HCT116 (cell line): ENCODE results near the gene MTFR1L. TPM values are rescaled to one million over a fixed set of nuclear protein-coding genes. Genes with fewer than 3 reads are reported as not detected.

Source experiments
- ATAC-seq: fragments of 200-7000 bp; cut with Tn5 transposase; 2 replicates; pipeline ENCODE4 v1.9.1; 2020; ENCODE audit warnings: mild to moderate bottlenecking, moderate library complexity
- BruUV-seq: library from RNA; stranded (reverse); fragments of 400-500 nt; replicated peaks from 2 replicates; lab custom pipeline; 2021; lab: Mats Ljungman, UMichigan
- CTCF ChIA-PET: fragments of 300-600 bp; sonication (Branson Sonifier 250); formaldehyde crosslinking; loops from one replicate; lab custom pipeline; 2021; ENCODE audit warnings: antibody characterized with exemption; lab: Charles Lee
- POLR2A ChIA-PET: fragments of 300-600, 350-600 bp; sonication (Branson Sonifier 250); formaldehyde crosslinking; loops from one replicate; lab custom pipeline; 2021; ENCODE audit warnings: antibody characterized with exemption; lab: Charles Lee
- RAD21 ChIA-PET, 2 experiments: fragments of 300-600 bp; sonication (Branson Sonifier 250); formaldehyde crosslinking; loops; one replicate each; lab custom pipeline; 2023; ENCODE audit warnings: low total read pairs in 2 of 2; ENCODE audit not compliant: uncharacterized antibody in 2 of 2, unreplicated experiment in 2 of 2, low non-redundant PET in 1 of 2; lab: Charles Lee
- DNase-seq: peaks from one replicate; pipeline ENCODE4 v3.0.0-alpha.2; 2010; ENCODE audit warnings: low read depth, low spot score
- H2AFZ ChIP-seq: fragments of 200-600 bp; shearing (Covaris generic), sonication (generic); 2 replicates; pipeline ENCODE4 v1.6.1; 2017; ENCODE audit warnings: low read depth, mixed run types, mixed read lengths, antibody characterized with exemption, low read length; ENCODE audit not compliant: poor library complexity, severe bottlenecking
- H3K27ac ChIP-seq: 2 replicates; pipeline ENCODE4 v1.5.1; 2012; ENCODE audit warnings: low read depth, low read length
- H3K27me3 ChIP-seq: fragments of 200-600 bp; sonication (generic); 2 replicates; pipeline ENCODE4 v1.6.1; 2016; ENCODE audit warnings: mixed run types, low read length, mixed read lengths; ENCODE audit not compliant: insufficient read depth
- H3K36me3 ChIP-seq, 2 experiments: fragments of 200-500 bp in 1 of 2; fragments of 200-600 bp in 1 of 2; sonication (Bioruptor generic) in 1 of 2; sonication (generic) in 1 of 2; 2 replicates each; pipeline versions ENCODE4 v1.5.1 to v1.6.1; 2014 to 2016; ENCODE audit warnings: low read length in 2 of 2, inconsistent platforms in 1 of 2, mixed read lengths in 1 of 2, mixed run types in 1 of 2; ENCODE audit not compliant: insufficient read depth in 2 of 2, control insufficient read depth in 1 of 2
- H3K4me1 ChIP-seq, 2 experiments: fragments of 200-600 bp in 1 of 2; sonication (generic) in 1 of 2; 2 replicates each; pipeline versions ENCODE4 v1.5.1 to v1.6.1; 2012 to 2017; ENCODE audit warnings: low read length in 2 of 2, inconsistent platforms in 1 of 2, mild to moderate bottlenecking in 1 of 2, mixed read lengths in 1 of 2, mixed run types in 1 of 2, moderate library complexity in 1 of 2; ENCODE audit not compliant: insufficient read depth in 2 of 2, control insufficient read depth in 1 of 2
- H3K4me2 ChIP-seq: fragments of 200-600 bp; sonication (generic); 2 replicates; pipeline ENCODE4 v1.6.1; 2017; ENCODE audit warnings: mixed run types, low read length, mixed read lengths
- H3K4me3 ChIP-seq, 2 experiments: fragments of 200-600 bp in 1 of 2; sonication (generic) in 1 of 2; replicated peaks in 1 of 2; 2 replicates each; pipeline ENCODE4 v1.5.1; 2011 to 2016; ENCODE audit warnings: low read length in 2 of 2, control low read depth in 1 of 2, low read depth in 1 of 2, mild to moderate bottlenecking in 1 of 2, mixed read lengths in 1 of 2, mixed run types in 1 of 2
- H3K79me2 ChIP-seq: fragments of 200-600 bp; sonication (generic); 2 replicates; pipeline ENCODE4 v1.6.1; 2017; ENCODE audit warnings: mild to moderate bottlenecking, mixed run types, low read length, moderate library complexity, mixed read lengths; ENCODE audit not compliant: insufficient read depth
- H3K9ac ChIP-seq: fragments of 200-600 bp; sonication (generic); 2 replicates; pipeline ENCODE4 v1.6.1; 2016; ENCODE audit warnings: low read length, mixed read lengths
- H3K9me2 ChIP-seq: fragments of 200-600 bp; sonication (generic), shearing (Covaris generic); 2 replicates; pipeline ENCODE4 v1.6.1; 2017; ENCODE audit warnings: mixed run types, mild to moderate bottlenecking, moderate library complexity; ENCODE audit not compliant: insufficient read depth
- H3K9me3 ChIP-seq, 2 experiments: fragments of 200-500 bp in 1 of 2; fragments of 200-600 bp in 1 of 2; sonication (Bioruptor generic) in 1 of 2; sonication (generic) in 1 of 2; 2 replicates each; pipeline ENCODE4 v1.6.1; 2014 to 2017; ENCODE audit warnings: low read length in 2 of 2, mixed read lengths in 2 of 2, inconsistent platforms in 1 of 2, low read depth in 1 of 2, mild to moderate bottlenecking in 1 of 2, mixed run types in 1 of 2, moderate library complexity in 1 of 2; ENCODE audit not compliant: control insufficient read depth in 1 of 2, insufficient read depth in 1 of 2
- H4K20me1 ChIP-seq: fragments of 200-600 bp; sonication (generic), shearing (Covaris generic); 2 replicates; pipeline ENCODE4 v1.6.1; 2017; ENCODE audit warnings: mixed run types, mild to moderate bottlenecking, moderate library complexity; ENCODE audit not compliant: insufficient read depth
- CBX3 ChIP-seq: IDR thresholded peaks from 2 replicates; pipeline ENCODE4 v1.6.1; 2012; ENCODE audit warnings: low read depth
- CEBPB ChIP-seq: IDR thresholded peaks from 2 replicates; pipeline ENCODE4 v1.6.1; 2012; ENCODE audit warnings: low read depth
- CTCF ChIP-seq, 3 experiments: fragments of 200-600 bp in 1 of 3; sonication (generic) in 1 of 3; IDR thresholded peaks in 2 of 3; conservative IDR thresholded peaks in 1 of 3; 2 replicates each; pipeline ENCODE4 v1.5.1; 2012 to 2017; ENCODE audit warnings: low read depth in 2 of 3, low read length in 2 of 3, antibody characterized with exemption in 1 of 3, borderline replicate concordance in 1 of 3, control low read depth in 1 of 3, mild to moderate bottlenecking in 1 of 3, mixed read lengths in 1 of 3, mixed run types in 1 of 3, moderate library complexity in 1 of 3; ENCODE audit not compliant: insufficient read depth in 1 of 3
- ELF1 ChIP-seq: IDR thresholded peaks from 2 replicates; pipeline ENCODE4 v1.6.1; 2012; ENCODE audit warnings: low read depth, borderline replicate concordance
- EZH2 ChIP-seq: fragments of 200-600 bp; sonication (generic); IDR thresholded peaks from 2 replicates; pipeline ENCODE4 v1.6.1; 2017; ENCODE audit warnings: antibody characterized with exemption, mixed run types
- EZH2phosphoT487 ChIP-seq: fragments of 200-600 bp; IDR thresholded peaks from 2 replicates; pipeline ENCODE4 v1.6.1; 2018; ENCODE audit warnings: antibody characterized with exemption, borderline replicate concordance
- JUND ChIP-seq: IDR thresholded peaks from 2 replicates; pipeline ENCODE4 v1.6.1; 2012
- POLR2A ChIP-seq: IDR thresholded peaks from 2 replicates; pipeline ENCODE4 v1.7.0; 2011; ENCODE audit warnings: borderline replicate concordance; ENCODE audit not compliant: insufficient read depth, insufficient read length; ENCODE audit errors: extremely low read depth
- POLR2AphosphoS5 ChIP-seq: IDR thresholded peaks from 2 replicates; pipeline ENCODE4 v1.6.1; 2011; ENCODE audit warnings: mild to moderate bottlenecking, low read depth, low read length, moderate library complexity
- RAD21 ChIP-seq: IDR thresholded peaks from 2 replicates; pipeline ENCODE4 v1.6.1; 2012; ENCODE audit warnings: low read depth, mild to moderate bottlenecking
- REST ChIP-seq: IDR thresholded peaks from 2 replicates; pipeline ENCODE4 v1.6.1; 2012; ENCODE audit warnings: low read depth
- SIN3A ChIP-seq: IDR thresholded peaks from 2 replicates; pipeline ENCODE4 v1.6.1; 2012; ENCODE audit warnings: low read depth
- SRF ChIP-seq: IDR thresholded peaks from 2 replicates; pipeline ENCODE4 v1.6.1; 2012; ENCODE audit warnings: low read depth
- TCF7L2 ChIP-seq: IDR thresholded peaks from 2 replicates; pipeline ENCODE4 v1.7.0; 2011; ENCODE audit warnings: borderline replicate concordance, inconsistent platforms; ENCODE audit not compliant: insufficient read depth, insufficient read length; ENCODE audit errors: extremely low read depth
- ZFX ChIP-seq: fragments of 450-650 bp; IDR thresholded peaks from 2 replicates; pipeline ENCODE4 v1.6.1; 2017
- ZNF274 ChIP-seq: fragments of 200-500 bp; sonication (Bioruptor generic); IDR thresholded peaks from 2 replicates; pipeline ENCODE4 v1.6.1; 2014; ENCODE audit warnings: mild to moderate bottlenecking, low read depth, low read length, inconsistent platforms
- intact Hi-C: fragments of 100-400 bp; cut with micrococcal nuclease; formaldehyde crosslinking; loops from 2 replicates; pipeline ENCODE4 v1.10.0; 2022
- total RNA-seq: library from RNA; stranded (reverse); gene quantifications from one replicate; pipeline ENCODE4 v1.2.1, GENCODE V29; 2021; ENCODE audit not compliant: unreplicated experiment

Gene MTFR1L
- total RNA-seq, 1 experiment from 2014 or later = 35.8 TPM

DNA sequence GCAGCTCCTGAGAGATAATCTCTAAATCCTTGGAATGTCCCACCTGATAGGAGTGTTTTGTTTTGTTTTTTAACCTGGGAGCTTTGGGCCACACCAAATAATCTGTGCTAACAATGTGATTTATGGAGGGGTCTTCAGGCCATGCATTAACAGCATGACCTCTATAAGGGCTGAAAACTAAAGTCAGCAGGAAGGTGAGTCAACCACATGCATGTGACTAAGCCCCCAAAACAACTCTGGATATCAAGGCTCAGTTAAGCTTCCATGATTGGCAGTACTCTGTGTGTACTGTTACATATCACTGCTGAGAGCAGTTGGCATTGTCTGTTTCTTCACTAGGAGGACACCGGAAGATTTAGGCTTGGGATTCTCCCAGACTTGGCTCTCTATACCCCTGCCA lies 28.8 kb downstream of the MTFR1L start:
- Histone ChIP-seq H3K79me2 (peaks cover 100% of the 10 kb centered on the region), H3K27ac (no peak overlapping the region)
- BruUV-seq = no TSS peak

DNA sequence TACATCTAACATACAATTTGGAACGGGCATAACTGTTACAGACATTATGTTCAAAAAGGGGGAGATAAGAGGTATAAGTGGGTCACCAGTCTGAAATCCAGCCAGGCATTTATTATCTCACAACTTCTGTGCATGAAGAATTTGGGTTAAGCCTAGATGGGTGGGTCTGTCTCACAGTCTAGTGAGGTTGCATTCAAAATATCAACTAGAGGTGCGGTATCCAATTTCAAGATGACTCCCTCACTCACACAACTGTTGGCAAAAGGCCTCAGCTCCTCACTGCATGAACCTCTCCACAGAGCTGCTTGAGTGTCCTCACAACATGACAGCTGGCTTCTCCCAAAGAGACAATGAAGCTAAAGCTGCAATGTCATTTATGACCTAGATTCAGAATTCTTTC lies 34.8 kb downstream of the MTFR1L start:
- ATAC-seq (no peak), DNase-seq (no peak)
- Histone ChIP-seq H3K9me3 (no peaks in the 10 kb centered on the region), H4K20me1 (no peaks in the 10 kb centered on the region; the same call in 1 of the 2 replicates), H3K79me2 (peaks cover 95% of the 10 kb centered on the region), H2AFZ (no peak overlapping the region), H3K9me2 (no peaks in the 10 kb centered on the region), H3K4me2 (no peak overlapping the region), H3K27ac (no peak overlapping the region), H3K4me1 (peaks cover 0 to 16% of the 10 kb centered on the region in 2 experiments; a peak in 2 of 4 replicates), H3K36me3 (no peaks in the 10 kb centered on the region), H3K4me3 (no peak overlapping the region), H3K27me3 (no peaks in the 10 kb centered on the region), H3K9ac (no peak overlapping the region)
- BruUV-seq = no TSS peak
- ChIA-PET RAD21 (no interaction called here), CTCF (no interaction called here), POLR2A (interaction anchor here (0.6 to 0.7 kb wide), 2 partner anchors 36 to 149 kb away, joined by 3 to 4 read pairs; no protein-coding TSS in a partner anchor)
- intact Hi-C loops = no loop called here
- TF ChIP-seq ZFX (no peak), JUND (no peak), REST (no peak), CTCF (IDR thresholded peaks at IDR 0.05 in 2 of 3, conservative IDR thresholded peaks at IDR 0.05 in 1 of 3; ENCODE audit: borderline replicate concordance in 1 of 3, insufficient read depth in 1 of 3, low read depth in 2 of 3, low read length in 2 of 3) (no peak), TCF7L2 (no peak), ZNF274 (no peak), POLR2AphosphoS5 (no peak), CEBPB (no peak), SIN3A (no peak), ELF1 (no peak), EZH2phosphoT487 (no peak), RAD21 (no peak), POLR2A (no peak), SRF (no peak), CBX3 (no peak), EZH2 (no peak)

More for the DNA sequence above, 28.8 kb downstream of the MTFR1L start:
- no peak overlapping the region for H3K4me2 ChIP-seq
- H2AFZ ChIP-seq = no peak overlapping the region
- H3K4me1 ChIP-seq = no peaks in the 10 kb centered on the region; a peak in 1 of 4 replicates
- ChIA-PET POLR2A (interaction anchor here (1.0 to 1.8 kb wide), 2 partner anchors 11 to 42 kb away, joined by 3 read pairs; no protein-coding TSS in a partner anchor), RAD21 (no interaction called here), CTCF (interaction anchor here (0.9 kb wide), 1 partner anchor 11 kb away, joined by 5 read pairs; no protein-coding TSS in a partner anchor)
- intact Hi-C loops = no loop called here
- H3K9me2 ChIP-seq = no peaks in the 10 kb centered on the region
- no peaks in the 10 kb centered on the region for H3K9me3 ChIP-seq
- TF ChIP-seq EZH2 (no peak), POLR2A (no peak), CBX3 (no peak)
- DNase-seq (no peak), ATAC-seq (no peak)
- no peak overlapping the region for H3K9ac ChIP-seq
- H3K36me3 ChIP-seq = no peaks in the 10 kb centered on the region; a peak in 1 of 4 replicates
- no peak overlapping the region for H3K4me3 ChIP-seq
- no peaks in the 10 kb centered on the region; the same call in 1 of the 2 replicates for H4K20me1 ChIP-seq
- no peaks in the 10 kb centered on the region for H3K27me3 ChIP-seq
